GM20000 (cell line): ENCODE data around the gene RNPS1.
"Not testable (repeated sequence)": the region's sequence is repeated elsewhere in the genome, so short reads cannot be mapped to it uniquely, and the experiment has no call there.

Source experiments
- DNase-seq: peaks from one replicate; pipeline ENCODE4 v3.0.0; 2012; ENCODE audit warnings: low spot score
- TF ChIP-seq, protein P1 (sequence below): IDR thresholded peaks from 2 replicates; pipeline ENCODE4 v1.5.1; 2012; ENCODE audit warnings: mild to moderate bottlenecking, control low read depth; ENCODE audit errors: extremely low read depth, missing control alignments

The RNPS1 gene

DNA sequence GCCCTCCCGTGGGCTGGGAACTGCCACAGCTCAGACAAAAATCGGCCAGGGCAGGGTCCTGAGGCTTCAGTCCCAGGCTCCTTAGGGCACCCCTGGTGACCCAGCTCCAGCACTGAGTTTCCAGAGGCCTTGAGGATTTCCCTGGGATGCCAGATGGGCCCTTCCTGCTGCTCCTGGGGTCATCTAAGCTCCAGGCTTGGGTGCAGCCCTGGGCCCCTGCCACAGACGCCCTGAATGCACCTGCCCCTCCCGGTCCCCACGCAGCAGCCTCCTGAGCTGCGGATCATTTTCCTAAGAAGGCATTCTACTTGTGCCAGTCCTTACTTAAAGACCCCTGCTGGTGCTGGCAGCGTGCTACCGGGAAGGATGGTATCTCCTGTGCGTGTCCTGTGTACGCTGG, 6.0 kb upstream of the RNPS1 start:
- TF ChIP-seq, protein P1, sequence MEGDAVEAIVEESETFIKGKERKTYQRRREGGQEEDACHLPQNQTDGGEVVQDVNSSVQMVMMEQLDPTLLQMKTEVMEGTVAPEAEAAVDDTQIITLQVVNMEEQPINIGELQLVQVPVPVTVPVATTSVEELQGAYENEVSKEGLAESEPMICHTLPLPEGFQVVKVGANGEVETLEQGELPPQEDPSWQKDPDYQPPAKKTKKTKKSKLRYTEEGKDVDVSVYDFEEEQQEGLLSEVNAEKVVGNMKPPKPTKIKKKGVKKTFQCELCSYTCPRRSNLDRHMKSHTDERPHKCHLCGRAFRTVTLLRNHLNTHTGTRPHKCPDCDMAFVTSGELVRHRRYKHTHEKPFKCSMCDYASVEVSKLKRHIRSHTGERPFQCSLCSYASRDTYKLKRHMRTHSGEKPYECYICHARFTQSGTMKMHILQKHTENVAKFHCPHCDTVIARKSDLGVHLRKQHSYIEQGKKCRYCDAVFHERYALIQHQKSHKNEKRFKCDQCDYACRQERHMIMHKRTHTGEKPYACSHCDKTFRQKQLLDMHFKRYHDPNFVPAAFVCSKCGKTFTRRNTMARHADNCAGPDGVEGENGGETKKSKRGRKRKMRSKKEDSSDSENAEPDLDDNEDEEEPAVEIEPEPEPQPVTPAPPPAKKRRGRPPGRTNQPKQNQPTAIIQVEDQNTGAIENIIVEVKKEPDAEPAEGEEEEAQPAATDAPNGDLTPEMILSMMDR = no peak
- no peak for DNase-seq

DNA sequence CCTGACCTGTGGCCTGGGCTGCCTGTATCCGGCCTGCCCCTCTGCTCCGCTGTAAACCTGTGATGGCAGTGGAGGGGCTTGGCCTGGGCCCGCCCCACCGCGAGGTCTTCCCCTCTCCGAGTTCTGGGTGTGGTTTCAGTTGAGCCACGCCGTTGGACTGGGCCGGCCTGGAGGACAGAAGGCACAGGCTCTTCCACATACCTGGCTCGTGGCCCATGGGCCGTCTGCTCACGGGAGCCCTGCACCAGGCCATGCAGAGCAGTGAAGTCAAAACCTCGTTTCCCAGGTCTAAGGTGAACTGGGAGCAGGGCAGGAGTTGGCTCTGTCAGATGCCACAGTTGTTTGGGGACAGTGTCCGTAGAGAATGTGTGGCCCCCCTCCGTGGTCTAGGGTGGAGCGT, 5.6 kb upstream of the RNPS1 start:
- TF ChIP-seq, protein P1 = no peak
- no peak for DNase-seq

DNA sequence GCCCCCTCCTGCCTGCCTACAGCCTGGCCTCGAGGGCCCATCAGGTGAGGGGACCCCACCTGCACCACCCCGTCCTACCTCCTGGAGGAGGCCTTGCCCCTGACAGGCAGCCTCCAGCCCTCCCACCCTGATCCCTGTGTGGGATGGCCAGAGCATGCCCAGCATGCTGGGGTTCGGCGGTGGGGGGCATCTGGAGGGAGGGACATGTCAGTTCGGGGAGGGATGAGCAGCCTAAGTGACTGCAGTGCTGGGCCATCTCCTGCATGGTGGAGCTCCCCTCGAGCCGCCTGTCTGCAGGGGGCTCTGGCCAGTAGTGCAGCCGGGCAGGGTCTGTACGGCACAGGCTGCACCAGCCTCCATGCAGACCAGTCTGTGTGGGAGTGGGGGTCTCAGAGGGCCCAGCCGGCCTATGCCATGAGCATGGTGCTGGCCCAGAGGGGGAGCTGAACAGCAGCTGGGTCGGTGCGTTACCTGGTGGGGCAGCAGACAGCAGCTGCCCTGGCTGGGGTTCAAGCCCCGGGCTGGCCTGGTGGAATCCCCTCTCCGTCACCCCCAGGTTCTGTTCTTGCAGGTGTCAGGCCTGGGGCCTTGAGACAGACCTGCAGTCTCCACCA, 4.0 kb upstream of the RNPS1 start:
- no peak for DNase-seq
- TF ChIP-seq, protein P1 = no peak

DNA sequence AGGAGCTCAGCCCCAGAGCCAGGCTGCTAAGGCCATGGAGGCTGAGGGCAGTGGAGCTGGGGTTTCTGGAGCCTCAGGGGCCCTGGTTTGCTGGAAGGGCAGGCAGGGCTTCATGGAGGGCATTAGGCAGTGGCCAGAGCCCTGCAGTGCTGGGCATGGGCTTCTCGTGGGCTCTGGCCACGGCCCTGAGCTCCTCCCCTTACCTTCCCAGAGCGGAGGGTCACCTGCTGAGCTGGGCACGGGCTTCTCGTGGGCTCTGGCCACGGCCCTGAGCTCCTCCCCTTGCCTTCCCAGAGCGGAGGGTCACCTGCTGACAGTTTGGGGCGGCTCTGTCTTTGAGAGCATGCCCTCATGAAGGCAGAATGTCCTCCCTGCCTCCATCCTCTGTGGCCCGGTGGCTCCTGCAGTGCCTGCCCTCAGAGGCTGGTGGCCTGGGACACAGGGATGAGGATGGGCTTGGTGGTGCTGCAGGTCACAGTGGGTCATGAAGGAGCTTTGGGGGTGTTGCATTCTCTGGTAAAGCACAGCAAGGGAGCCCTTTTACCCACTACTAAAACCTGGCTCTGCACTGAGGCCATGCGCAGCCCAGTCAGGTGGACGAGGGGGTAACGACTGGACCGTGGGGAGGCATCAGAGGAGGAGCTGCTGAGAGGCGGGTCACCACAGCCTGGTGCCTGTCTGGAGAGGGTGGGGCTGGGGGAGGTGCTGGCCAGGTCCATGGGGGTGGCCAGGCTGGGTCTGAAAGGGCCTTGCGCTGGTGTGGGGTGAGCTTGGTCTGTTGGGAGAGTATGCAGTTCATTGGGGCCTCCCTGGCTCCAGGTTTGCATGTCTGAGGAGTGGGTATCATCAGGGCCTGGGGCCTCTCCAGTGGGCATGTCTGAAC, 2.9 kb upstream of the RNPS1 start:
- no peak for DNase-seq
- TF ChIP-seq, protein P1 = no peak

DNA sequence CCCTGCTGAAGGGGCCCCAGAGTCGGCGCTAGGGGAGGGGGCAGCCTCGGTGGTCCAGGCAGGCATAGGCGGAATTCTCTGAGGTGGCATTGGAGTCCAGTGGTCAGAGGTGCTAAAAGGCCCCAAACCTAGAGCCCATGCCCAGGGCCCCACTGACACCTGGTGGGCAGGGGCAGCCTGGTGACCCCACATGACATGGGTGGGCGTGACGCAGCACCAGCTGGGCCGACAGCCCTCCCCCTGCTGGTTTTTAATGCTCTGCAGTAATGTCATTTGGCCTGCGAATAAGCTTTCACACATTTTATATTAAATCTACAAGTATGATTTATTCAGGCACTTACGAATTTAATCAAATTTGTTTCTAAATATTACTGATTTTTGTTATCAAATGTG, 2.1 kb upstream of the RNPS1 start:
- DNase-seq = no peak

DNA sequence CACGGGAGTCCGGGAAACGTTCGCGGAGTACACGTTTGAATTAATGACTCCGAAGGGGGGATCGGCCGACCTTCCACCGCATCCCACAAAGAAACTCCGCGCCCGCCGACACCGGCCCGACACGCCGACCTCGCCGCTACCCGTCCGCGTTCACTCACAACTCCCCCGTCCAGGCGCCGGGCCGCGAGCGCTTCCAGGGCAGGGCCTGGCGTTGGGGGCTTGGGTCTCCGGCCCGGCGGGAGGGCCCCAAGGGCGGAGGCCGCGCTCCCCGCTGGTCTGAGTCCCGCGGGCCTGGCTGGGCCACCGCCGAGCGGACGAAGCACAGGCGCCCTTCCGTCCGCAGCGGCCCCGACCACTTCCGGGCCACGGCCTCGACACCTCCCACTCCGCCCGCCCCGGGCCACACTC, 417 bp downstream of the RNPS1 start:
- DNase-seq = peak; percentile 82

More for the DNA sequence above, 2.1 kb upstream of the RNPS1 start:
- TF ChIP-seq, protein P1 = no peak

DNA sequence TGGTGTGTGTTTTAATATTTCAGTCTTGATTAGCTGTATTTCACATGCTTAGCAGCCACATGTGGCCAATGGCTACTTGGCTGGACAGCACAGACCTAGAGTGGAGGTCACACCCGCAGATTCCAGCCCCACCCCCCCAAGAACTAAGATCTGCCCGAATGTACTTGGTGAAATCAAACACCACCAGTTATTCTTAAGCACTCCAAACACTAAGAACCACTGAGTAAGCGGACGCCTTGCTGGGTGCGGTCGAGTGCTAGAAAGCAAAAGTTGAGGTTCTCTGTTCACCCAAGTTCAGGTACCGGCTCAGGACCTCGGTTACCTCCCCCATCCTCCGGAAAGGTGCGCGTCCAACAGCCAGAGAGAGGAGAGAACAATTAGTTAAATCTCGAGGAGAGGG, 1.0 kb downstream of the RNPS1 start:
- not testable (repeated sequence) for DNase-seq

DNA sequence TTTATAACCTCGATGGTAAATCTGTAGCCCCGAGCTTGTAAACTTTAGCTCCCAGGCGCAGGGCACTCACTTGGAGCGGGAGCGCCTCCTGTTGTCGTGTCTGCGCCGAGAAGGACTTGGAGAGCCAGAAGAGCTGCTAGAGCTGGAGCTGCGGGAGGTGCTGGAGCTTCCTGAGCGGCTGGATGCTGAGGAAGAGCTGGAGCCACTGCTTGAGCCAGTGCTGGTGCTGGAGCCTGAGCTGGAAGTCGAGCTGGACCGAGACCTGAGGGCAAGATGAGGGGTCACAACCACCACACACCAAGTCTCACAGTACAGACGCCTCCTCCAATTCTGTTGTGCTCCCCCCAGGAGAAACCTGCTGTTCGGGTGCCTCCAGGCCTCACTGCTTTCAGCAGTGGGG, 4.9 kb downstream of the RNPS1 start:
- not testable (repeated sequence) for DNase-seq

DNA sequence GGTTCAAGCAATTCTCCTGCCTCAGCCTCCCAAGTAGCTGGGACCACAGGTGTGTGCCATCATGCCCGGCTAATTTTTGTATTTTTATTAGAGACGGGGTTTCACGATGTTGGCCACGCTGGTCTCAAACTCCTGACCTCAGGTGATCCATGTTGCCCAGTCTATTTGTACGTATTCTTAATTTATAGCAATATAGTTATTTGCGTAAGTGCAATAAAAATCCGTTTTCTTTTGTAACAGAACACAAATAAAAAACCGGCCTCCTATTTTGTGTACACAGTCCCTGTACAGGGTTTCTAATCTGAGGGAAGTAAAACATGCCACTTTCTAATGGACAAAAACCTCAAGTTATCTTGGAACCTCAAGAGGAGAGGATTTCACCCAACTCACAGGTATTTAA, 7.7 kb downstream of the RNPS1 start:
- DNase-seq = no peak
- TF ChIP-seq, protein P1 = no peak

DNA sequence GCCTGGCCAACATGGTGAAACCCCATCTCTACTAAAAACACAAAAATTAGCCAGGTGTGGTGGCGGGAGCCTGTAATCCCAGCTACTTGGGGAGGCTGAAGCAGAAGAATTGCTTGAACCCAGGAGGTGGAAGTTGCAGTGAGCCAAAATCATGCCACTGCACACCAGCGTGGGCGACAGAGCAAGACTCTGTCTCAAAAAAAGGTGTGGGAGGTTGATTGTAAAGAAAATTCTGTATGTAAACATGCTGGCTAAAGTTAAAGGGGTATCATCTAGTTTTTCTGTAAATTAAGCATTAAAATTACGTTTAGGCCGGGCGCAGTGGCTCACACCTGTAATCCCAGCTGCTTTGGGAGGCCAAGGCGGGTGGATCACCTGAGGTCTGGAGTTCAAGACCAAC, 9.4 kb downstream of the RNPS1 start:
- DNase-seq = not testable (repeated sequence)
